Rectal smooth muscle tissue (tissue), 1 donor: ENCODE measurements around the gene UBQLN1.

Experiments
- H3K27ac ChIP-seq: one replicate; pipeline ENCODE4 v1.7.0; 2013; ENCODE audit warnings: low read depth, low read length, inconsistent platforms
- H3K27me3 ChIP-seq: one replicate; pipeline ENCODE4 v1.7.0; 2013; ENCODE audit warnings: low read length; ENCODE audit not compliant: control insufficient read depth, insufficient read depth
- H3K36me3 ChIP-seq: one replicate; pipeline ENCODE4 v1.7.0; 2013; ENCODE audit warnings: low read length; ENCODE audit not compliant: control insufficient read depth, insufficient read depth
- H3K4me1 ChIP-seq: one replicate; pipeline ENCODE4 v1.7.0; 2013; ENCODE audit warnings: low read length; ENCODE audit not compliant: control insufficient read depth, insufficient read depth
- H3K4me3 ChIP-seq: one replicate; pipeline ENCODE4 v1.7.0; 2013; ENCODE audit warnings: low read length
- H3K9ac ChIP-seq: one replicate; pipeline ENCODE4 v1.7.0; 2013; ENCODE audit warnings: low read length

The UBQLN1 gene

DNA sequence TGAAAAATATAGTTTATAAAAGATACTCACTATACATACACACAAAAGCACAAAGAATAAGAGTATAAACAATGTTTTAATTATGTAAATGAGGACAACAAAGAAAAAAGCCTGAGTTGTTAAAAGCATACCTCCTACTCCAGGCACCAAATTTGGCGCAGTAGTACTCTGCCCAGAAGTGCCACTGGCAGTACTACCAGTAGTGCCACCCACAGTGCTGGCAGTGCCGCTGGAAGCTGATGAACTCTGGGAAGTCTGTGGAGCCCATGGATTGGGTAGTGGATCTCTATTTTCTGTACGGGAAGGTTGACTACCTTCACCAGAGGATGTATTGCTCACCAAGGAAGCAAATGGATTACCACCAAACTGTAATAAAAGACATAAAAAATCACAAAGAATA lies 30.2 kb downstream of the UBQLN1 start:
- no peaks in the 10 kb centered on the region for H3K27me3 ChIP-seq
- H3K9ac ChIP-seq, result no peak overlapping the region
- peaks cover 18% of the 10 kb centered on the region for H3K36me3 ChIP-seq
- H3K4me3 ChIP-seq, result no peak overlapping the region
- no peaks in the 10 kb centered on the region for H3K4me1 ChIP-seq
- H3K27ac ChIP-seq, result no peak overlapping the region

GRCh38 chr9:83675466-83675865 lies 32.3 kb downstream of the UBQLN1 start:
- Histone ChIP-seq H3K9ac (no peak overlapping the region), H3K27ac (no peak overlapping the region), H3K36me3 (peaks cover 25% of the 10 kb centered on the region), H3K4me1 (no peaks in the 10 kb centered on the region), H3K4me3 (no peak overlapping the region), H3K27me3 (no peaks in the 10 kb centered on the region)

DNA sequence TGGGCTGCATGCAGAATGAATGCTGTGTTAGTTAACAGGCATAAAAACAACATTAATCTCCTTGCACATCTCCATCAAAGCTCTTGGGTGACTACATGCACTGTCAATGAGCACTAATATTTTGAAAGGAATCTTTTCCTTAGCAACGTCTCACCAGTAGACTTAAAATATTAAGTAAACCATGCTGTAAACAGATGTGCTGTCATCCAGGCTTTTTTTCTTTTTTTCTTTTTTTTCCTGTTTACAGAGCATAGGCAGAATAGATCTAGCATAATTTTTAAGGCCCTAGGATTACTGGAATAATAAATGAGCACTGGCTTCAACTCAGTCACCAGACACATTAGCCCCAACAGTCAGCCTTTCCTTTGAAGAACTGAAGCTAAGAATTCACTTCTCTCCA lies 36.3 kb downstream of the UBQLN1 start:
- Histone ChIP-seq H3K36me3 (peaks cover 18% of the 10 kb centered on the region), H3K27ac (no peak overlapping the region), H3K4me1 (no peaks in the 10 kb centered on the region), H3K27me3 (no peaks in the 10 kb centered on the region), H3K9ac (no peak overlapping the region), H3K4me3 (no peak overlapping the region)

- H3K4me1 ChIP-seq, result no peaks in the 10 kb centered on the region
- no peak overlapping the region for H3K9ac ChIP-seq
- H3K4me3 ChIP-seq, result no peak overlapping the region
- no peak overlapping the region for H3K27ac ChIP-seq
- peaks cover 14% of the 10 kb centered on the region for H3K36me3 ChIP-seq
- H3K27me3 ChIP-seq, result no peaks in the 10 kb centered on the region
Measured at GRCh38 chr9:83670381-83670780, 37.4 kb downstream of the UBQLN1 start.

GRCh38 chr9:83669067-83669466 lies 38.7 kb downstream of the UBQLN1 start:
- Histone ChIP-seq H3K27ac (no peak overlapping the region), H3K9ac (no peak overlapping the region), H3K27me3 (no peaks in the 10 kb centered on the region), H3K4me1 (no peaks in the 10 kb centered on the region), H3K36me3 (peaks cover 16% of the 10 kb centered on the region), H3K4me3 (no peak overlapping the region)

DNA sequence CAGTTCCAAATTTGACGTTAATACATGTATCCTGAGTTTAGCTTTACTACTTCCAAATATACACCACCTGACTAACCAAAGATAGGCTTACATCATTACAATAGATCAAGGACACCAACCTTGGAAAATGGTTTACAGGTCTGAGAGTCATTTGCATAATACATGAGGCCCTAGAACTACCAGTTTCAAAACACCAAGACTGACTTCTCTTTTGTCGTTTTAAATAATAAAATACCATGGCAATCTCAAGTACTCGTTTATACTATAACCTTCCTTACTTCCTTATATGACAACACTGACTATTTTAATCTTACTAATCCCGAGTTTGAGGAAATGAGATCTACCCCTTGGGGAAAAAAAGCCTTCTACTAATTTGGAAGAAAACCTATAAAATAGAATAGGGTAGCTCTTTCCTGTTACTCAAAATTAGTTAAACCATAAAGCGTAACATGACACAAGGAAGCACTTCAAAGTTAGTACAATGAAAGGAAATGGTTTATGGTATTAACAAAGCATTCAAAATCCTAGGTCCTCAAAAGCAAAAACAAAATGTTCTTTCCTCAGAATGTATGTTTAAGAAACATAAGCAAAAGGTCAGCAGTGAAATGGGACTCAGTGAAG lies 42.1 kb downstream of the UBQLN1 start:
- H3K4me1 ChIP-seq, result no peaks in the 10 kb centered on the region
- H3K27ac ChIP-seq, result no peak overlapping the region
- H3K27me3 ChIP-seq, result no peaks in the 10 kb centered on the region
- no peak overlapping the region for H3K9ac ChIP-seq
- peaks cover 20% of the 10 kb centered on the region for H3K36me3 ChIP-seq
- no peak overlapping the region for H3K4me3 ChIP-seq

DNA sequence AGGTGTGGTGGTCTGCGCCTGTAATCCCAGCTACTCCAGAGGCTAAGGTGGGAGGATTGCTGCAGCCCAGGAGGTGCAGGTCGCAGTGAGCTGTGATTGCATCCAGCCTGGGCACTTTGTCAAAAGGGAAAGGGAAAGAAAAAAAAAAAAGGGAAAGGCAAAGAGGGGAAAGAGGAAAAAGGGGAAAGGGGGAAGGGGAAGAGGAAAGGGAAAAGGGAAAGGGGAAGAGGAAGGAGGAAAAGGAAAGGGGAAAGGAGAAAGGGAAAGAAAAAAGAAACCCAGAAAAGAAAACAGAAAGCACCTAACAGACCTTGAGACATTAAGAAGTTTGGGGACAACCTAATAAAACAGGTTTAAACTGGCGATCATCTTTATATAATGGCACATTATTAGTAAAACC lies 44.8 kb downstream of the UBQLN1 start:
- no peaks in the 10 kb centered on the region for H3K27me3 ChIP-seq
- no peak overlapping the region for H3K27ac ChIP-seq
- peaks cover 19% of the 10 kb centered on the region for H3K36me3 ChIP-seq

GRCh38 chr9:83656952-83657351 lies 50.8 kb downstream of the UBQLN1 start:
- H3K36me3 ChIP-seq, result peaks cover 12% of the 10 kb centered on the region
- no peak overlapping the region for H3K9ac ChIP-seq
- H3K4me3 ChIP-seq, result no peak overlapping the region
- no peaks in the 10 kb centered on the region for H3K4me1 ChIP-seq
- no peaks in the 10 kb centered on the region for H3K27me3 ChIP-seq
- no peak overlapping the region for H3K27ac ChIP-seq

More for the DNA sequence above, 44.8 kb downstream of the UBQLN1 start:
- Histone ChIP-seq H3K4me1 (no peaks in the 10 kb centered on the region), H3K4me3 (no peak overlapping the region), H3K9ac (no peak overlapping the region)

DNA sequence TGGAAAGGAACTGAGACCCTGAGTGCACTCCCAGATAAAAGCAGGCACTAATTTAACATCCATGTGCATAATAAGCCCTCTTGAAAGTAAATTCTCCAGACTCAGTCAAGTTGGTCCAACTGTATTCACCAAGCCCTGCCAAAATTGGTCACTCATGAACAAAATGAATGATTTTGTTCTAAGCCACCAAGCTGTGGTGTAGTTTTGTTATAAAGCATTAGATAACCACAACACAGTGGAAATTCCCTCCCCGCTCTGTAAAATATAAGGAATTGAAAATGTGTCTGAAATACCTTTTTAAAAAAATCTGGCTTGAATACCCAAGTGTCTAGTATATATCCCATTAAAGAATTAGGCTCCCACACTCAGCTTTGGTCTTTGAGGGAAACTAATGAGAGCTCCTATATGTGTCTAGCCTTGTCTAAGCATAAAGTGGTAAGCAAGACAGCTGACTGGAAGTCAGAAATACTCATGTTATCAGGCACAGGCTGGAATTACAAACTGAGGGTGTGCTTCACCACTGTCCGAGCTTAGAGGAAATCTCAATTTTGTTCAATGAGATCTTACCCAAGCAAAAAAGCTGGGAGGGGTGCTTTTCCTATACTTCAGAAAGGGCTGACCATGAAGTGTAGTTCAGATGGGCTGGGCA lies 51.6 kb downstream of the UBQLN1 start:
- Histone ChIP-seq H3K27me3 (no peaks in the 10 kb centered on the region), H3K27ac (no peak overlapping the region), H3K9ac (no peak overlapping the region), H3K4me1 (no peaks in the 10 kb centered on the region), H3K4me3 (no peak overlapping the region), H3K36me3 (peaks cover 9% of the 10 kb centered on the region)

DNA sequence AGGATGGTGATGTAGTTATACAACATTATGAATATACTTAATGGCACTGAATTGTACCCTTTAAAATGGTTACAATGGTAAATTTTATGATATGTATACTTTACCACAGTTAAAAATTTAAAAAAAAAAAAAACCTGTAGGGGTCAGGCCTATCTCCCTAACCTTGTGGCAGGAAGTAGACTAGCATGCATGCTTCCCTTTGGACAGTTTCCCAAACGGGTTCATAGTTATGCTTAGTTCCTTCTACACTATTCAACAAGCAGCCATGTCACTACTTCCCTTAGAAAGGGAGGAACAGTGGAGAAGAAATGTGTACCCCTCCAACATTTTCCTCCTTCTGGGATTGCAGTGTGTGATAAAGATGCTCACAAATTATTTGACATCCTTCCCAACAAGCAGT lies 52.3 kb downstream of the UBQLN1 start:
- peaks cover 9% of the 10 kb centered on the region for H3K36me3 ChIP-seq
- no peaks in the 10 kb centered on the region for H3K27me3 ChIP-seq
- H3K4me1 ChIP-seq, result no peaks in the 10 kb centered on the region
- no peak overlapping the region for H3K27ac ChIP-seq
- H3K9ac ChIP-seq, result no peak overlapping the region
- H3K4me3 ChIP-seq, result no peak overlapping the region

- Histone ChIP-seq H3K4me3 (no peak overlapping the region), H3K9ac (no peak overlapping the region), H3K27me3 (no peaks in the 10 kb centered on the region), H3K4me1 (no peaks in the 10 kb centered on the region), H3K36me3 (peaks cover 4% of the 10 kb centered on the region), H3K27ac (no peak overlapping the region)
Measured at GRCh38 chr9:83652433-83652832, 55.3 kb downstream of the UBQLN1 start.

- Histone ChIP-seq H3K27ac (no peak overlapping the region), H3K4me1 (no peaks in the 10 kb centered on the region), H3K9ac (no peak overlapping the region), H3K4me3 (no peak overlapping the region), H3K27me3 (no peaks in the 10 kb centered on the region), H3K36me3 (no peaks in the 10 kb centered on the region)
Measured at GRCh38 chr9:83651558-83651957, 56.2 kb downstream of the UBQLN1 start.

DNA sequence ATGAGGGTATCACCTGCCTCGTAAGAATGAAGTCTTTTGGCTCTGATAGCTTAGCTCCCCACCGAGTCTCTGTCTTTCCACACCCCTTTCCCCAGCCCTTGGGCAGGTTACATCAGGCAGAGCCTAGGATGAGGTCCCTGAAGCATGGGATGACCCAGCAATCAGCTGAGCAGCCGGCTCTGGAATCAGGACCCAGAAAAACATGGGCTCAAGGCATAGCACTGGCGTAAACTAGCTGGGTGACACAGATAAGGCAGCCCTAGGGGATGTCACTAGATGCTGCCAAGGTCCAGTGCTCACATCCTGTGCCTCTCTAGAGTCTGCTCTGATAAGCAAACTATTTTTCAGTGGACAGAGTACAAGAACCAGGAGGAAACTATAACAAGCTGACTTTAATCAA lies 58.2 kb downstream of the UBQLN1 start:
- Histone ChIP-seq H3K9ac (no peak overlapping the region), H3K4me3 (no peak overlapping the region), H3K4me1 (no peaks in the 10 kb centered on the region), H3K27ac (no peak overlapping the region), H3K36me3 (no peaks in the 10 kb centered on the region), H3K27me3 (no peaks in the 10 kb centered on the region)
